SK-N-SH treated with all-trans-retinoic acid at 6 μM for 48 hours (cell line): ENCODE measurements around the gene MYH9.

ENCODE experiments used
- BACH2 ChIP-seq: fragments of 250-450 bp; sonication (Bioruptor Pico); IDR thresholded peaks from 2 replicates; pipeline ENCODE4 v1.9.0; 2021; ENCODE audit warnings: mild to moderate bottlenecking, borderline replicate concordance
- ESRRG ChIP-seq: fragments of 250-450 bp; sonication (Bioruptor Pico); IDR thresholded peaks from 2 replicates; pipeline ENCODE4 v1.6.1; 2021; ENCODE audit warnings: mild to moderate bottlenecking
- RARB ChIP-seq: fragments of 250-450 bp; sonication (Bioruptor Pico); IDR thresholded peaks from 2 replicates; pipeline ENCODE4 v1.8.0; 2021; ENCODE audit warnings: mild to moderate bottlenecking, moderate library complexity
- SNAI2 ChIP-seq: fragments of 250-450 bp; sonication (Bioruptor Pico); IDR thresholded peaks from 2 replicates; pipeline ENCODE4 v1.5.0; 2020; ENCODE audit warnings: mild to moderate bottlenecking, moderate library complexity
- TOX ChIP-seq: fragments of 250-450 bp; sonication (Bioruptor Pico); IDR thresholded peaks from 2 replicates; pipeline ENCODE4 v1.8.0; 2021; ENCODE audit warnings: mild to moderate bottlenecking, moderate library complexity, borderline replicate concordance
- TSHZ2 ChIP-seq: fragments of 250-450 bp; sonication (Bioruptor Pico); IDR thresholded peaks from 2 replicates; pipeline ENCODE4 v1.5.0; 2020; ENCODE audit warnings: mild to moderate bottlenecking, moderate library complexity
- ZNF70 ChIP-seq: fragments of 450-650 bp; formaldehyde crosslinking; IDR thresholded peaks from 2 replicates; pipeline ENCODE4 v1.5.0; 2020; ENCODE audit warnings: mild to moderate bottlenecking, moderate library complexity
- TF ChIP-seq, protein P1 (sequence below): fragments of 250-450 bp; sonication (Bioruptor Pico); IDR thresholded peaks from 2 replicates; pipeline ENCODE4 v1.8.0; 2020; ENCODE audit warnings: mild to moderate bottlenecking, moderate library complexity, borderline replicate concordance
- TF ChIP-seq, protein P2 (sequence below): fragments of 250-450 bp; sonication (Bioruptor Pico); IDR thresholded peaks from 2 replicates; pipeline ENCODE4 v1.8.0; 2021; ENCODE audit warnings: low read depth, mild to moderate bottlenecking, moderate library complexity, borderline replicate concordance

- TF ChIP-seq ZNF70 (CRISPR knock-in tag) (no peak), SNAI2 (no peak), TSHZ2 (CRISPR knock-in tag) (no peak), RARB (CRISPR knock-in tag) (no peak), TOX (CRISPR knock-in tag) (no peak), BACH2 (CRISPR knock-in tag) (no peak), ESRRG (CRISPR knock-in tag) (no peak)
- TF ChIP-seq, protein P1, sequence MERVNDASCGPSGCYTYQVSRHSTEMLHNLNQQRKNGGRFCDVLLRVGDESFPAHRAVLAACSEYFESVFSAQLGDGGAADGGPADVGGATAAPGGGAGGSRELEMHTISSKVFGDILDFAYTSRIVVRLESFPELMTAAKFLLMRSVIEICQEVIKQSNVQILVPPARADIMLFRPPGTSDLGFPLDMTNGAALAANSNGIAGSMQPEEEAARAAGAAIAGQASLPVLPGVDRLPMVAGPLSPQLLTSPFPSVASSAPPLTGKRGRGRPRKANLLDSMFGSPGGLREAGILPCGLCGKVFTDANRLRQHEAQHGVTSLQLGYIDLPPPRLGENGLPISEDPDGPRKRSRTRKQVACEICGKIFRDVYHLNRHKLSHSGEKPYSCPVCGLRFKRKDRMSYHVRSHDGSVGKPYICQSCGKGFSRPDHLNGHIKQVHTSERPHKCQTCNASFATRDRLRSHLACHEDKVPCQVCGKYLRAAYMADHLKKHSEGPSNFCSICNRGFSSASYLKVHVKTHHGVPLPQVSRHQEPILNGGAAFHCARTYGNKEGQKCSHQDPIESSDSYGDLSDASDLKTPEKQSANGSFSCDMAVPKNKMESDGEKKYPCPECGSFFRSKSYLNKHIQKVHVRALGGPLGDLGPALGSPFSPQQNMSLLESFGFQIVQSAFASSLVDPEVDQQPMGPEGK = no peak
- TF ChIP-seq, protein P2, sequence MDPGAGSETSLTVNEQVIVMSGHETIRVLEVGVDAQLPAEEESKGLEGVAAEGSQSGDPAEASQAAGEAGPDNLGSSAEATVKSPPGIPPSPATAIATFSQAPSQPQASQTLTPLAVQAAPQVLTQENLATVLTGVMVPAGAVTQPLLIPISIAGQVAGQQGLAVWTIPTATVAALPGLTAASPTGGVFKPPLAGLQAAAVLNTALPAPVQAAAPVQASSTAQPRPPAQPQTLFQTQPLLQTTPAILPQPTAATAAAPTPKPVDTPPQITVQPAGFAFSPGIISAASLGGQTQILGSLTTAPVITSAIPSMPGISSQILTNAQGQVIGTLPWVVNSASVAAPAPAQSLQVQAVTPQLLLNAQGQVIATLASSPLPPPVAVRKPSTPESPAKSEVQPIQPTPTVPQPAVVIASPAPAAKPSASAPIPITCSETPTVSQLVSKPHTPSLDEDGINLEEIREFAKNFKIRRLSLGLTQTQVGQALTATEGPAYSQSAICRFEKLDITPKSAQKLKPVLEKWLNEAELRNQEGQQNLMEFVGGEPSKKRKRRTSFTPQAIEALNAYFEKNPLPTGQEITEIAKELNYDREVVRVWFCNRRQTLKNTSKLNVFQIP (CRISPR knock-in tag) = no peak
Observed at GRCh38 chr22:36433318-36434231, 45.8 kb upstream of the MYH9 start.
